ENCODE results near the gene SCGB1D1. TPM values are rescaled to one million over a fixed set of nuclear protein-coding genes. Genes with fewer than 3 reads are reported as not detected.

SCGB1D1 gene
- total and polyA plus RNA-seq, 2 of the 8 experiments (the other 6 are each of a cell fraction or from before 2014, with no cell fraction given), result not detected

- Histone ChIP-seq H4K20me1 (replicated peaks in 1 of 2; ENCODE audit: control insufficient read depth in 1 of 2, insufficient read depth in 2 of 2, low read length in 2 of 2) (no peaks in the 10 kb centered on the region), H3K36me3 (ENCODE audit: control insufficient read depth in 2 of 4, insufficient read depth in 4 of 4, low read length in 3 of 4) (no peaks in the 10 kb centered on the region), H3K23ac (ENCODE audit: insufficient read length) (no peak overlapping the region), H3K18ac (ENCODE audit: extremely low read depth, low read length) (no peak overlapping the region), H3K4ac (replicated peaks; ENCODE audit: insufficient read length, low read depth, low read length) (no peak overlapping the region), H2BK12ac (ENCODE audit: low read depth, low read length) (no peak overlapping the region), H3K14ac (ENCODE audit: insufficient read length) (no peak overlapping the region), H4K91ac (replicated peaks; ENCODE audit: insufficient read length, low read length) (no peak overlapping the region), H2BK120ac (replicated peaks; ENCODE audit: low read depth, low read length) (no peak overlapping the region), H4K5ac (ENCODE audit: insufficient read length, low read depth, low read length) (no peak overlapping the region), H3K9ac (replicated peaks in 1 of 4; ENCODE audit: extremely low read depth in 1 of 4, low read depth in 3 of 4, low read length in 3 of 4) (no peak overlapping the region), H3K23me2 (ENCODE audit: low read depth, low read length) (no peaks in the 10 kb centered on the region), H3K79me2 (ENCODE audit: control insufficient read depth in 1 of 2, insufficient read depth in 2 of 2, low read length in 2 of 2) (no peaks in the 10 kb centered on the region), H3K27ac (ENCODE audit: low read depth, low read length) (no peak overlapping the region), H3K4me3 (ENCODE audit: extremely low read depth in 1 of 4, insufficient read depth in 2 of 4, low read depth in 3 of 4, low read length in 4 of 4) (no peak overlapping the region), H2AFZ (ENCODE audit: low read length) (no peak overlapping the region), H2BK15ac (ENCODE audit: low read length) (no peak overlapping the region), H3K4me1 (replicated peaks in 1 of 4; ENCODE audit: control insufficient read depth in 3 of 4, insufficient read depth in 4 of 4, low read length in 3 of 4) (no peaks in the 10 kb centered on the region), H2BK20ac (ENCODE audit: low read length) (no peak overlapping the region), H3K27me3 (replicated peaks in 1 of 4; ENCODE audit: control insufficient read depth in 3 of 4, extremely low read depth in 1 of 4, insufficient read depth in 3 of 4, low read length in 3 of 4) (no peaks in the 10 kb centered on the region), H4K8ac (ENCODE audit: extremely low read depth, insufficient read depth, low read length) (no peak overlapping the region), H2AK5ac (ENCODE audit: low read depth, low read length) (no peak overlapping the region), H3K4me2 (ENCODE audit: insufficient read depth in 1 of 2, low read depth in 2 of 2, low read length in 2 of 2) (no peak overlapping the region), H3K56ac (replicated peaks; ENCODE audit: insufficient read length, low read depth, low read length) (no peak overlapping the region), H3K79me1 (ENCODE audit: low read depth, low read length) (no peaks in the 10 kb centered on the region), H2BK5ac (ENCODE audit: low read depth, low read length) (no peak overlapping the region), H3K9me3 (ENCODE audit: insufficient read depth in 2 of 2, low read depth in 1 of 2, low read length in 1 of 2) (no peaks in the 10 kb centered on the region)
- DNase-seq (ENCODE audit: low read depth in 1 of 2, low spot score in 2 of 2) (no peak), FAIRE-seq (no peak)
- 80% methylated on average over 7 of the region's 7 CpGs; no CpG with 5 or more reads in 1 of the 2 experiments for WGBS, 2 experiments (ENCODE audit: extremely low coverage in 1 of 2, insufficient coverage in 1 of 2, insufficient read length in 1 of 2, insufficient replicate concordance in 2 of 2, low coverage in 1 of 2, low lambda C conversion rate in 2 of 2, missing lambda C conversion rate in 1 of 2)
- ChIA-PET CTCF (ENCODE audit: partially characterized antibody) (interaction anchor here (0.8 to 4.2 kb wide), 26 partner anchors 8 to 298 kb away, joined by 3 to 35 read pairs (median 4); partner anchors contain the start of genes SCGB1D1, SCGB1D2 and SCGB2A1), POLR2A (ENCODE audit: partially characterized antibody) (no interaction called here)
- TF ChIP-seq SRF (IDR thresholded peaks at IDR 0.05; ENCODE audit: low read depth, low read length) (no peak), CHD2 (IDR thresholded peaks at IDR 0.05; ENCODE audit: low read length) (no peak), EGR1 (IDR thresholded peaks at IDR 0.05; ENCODE audit: borderline replicate concordance, low read depth, low read length) (no peak), RXRA (IDR thresholded peaks at IDR 0.05; ENCODE audit: insufficient read depth, low read depth, low read length) (no peak), HDAC6 (IDR thresholded peaks at IDR 0.05; ENCODE audit: low read depth, low read length) (no peak), MAFK (IDR thresholded peaks at IDR 0.05; ENCODE audit: low read depth, low read length) (no peak), ZNF274 (IDR thresholded peaks at IDR 0.05; ENCODE audit: borderline replicate concordance, extremely low read depth, low read length) (no peak), POU5F1 (IDR thresholded peaks at IDR 0.05; ENCODE audit: low read depth, low read length) (no peak), BACH1 (IDR thresholded peaks at IDR 0.05; ENCODE audit: low read length) (no peak), CBX8 (IDR thresholded peaks at IDR 0.05; ENCODE audit: borderline replicate concordance, low read depth, low read length) (no peak), KDM5A (IDR thresholded peaks at IDR 0.05; ENCODE audit: low read length) (no peak), ATF3 (IDR thresholded peaks at IDR 0.05; ENCODE audit: insufficient read depth, low read depth, low read length) (no peak), PHF8 (conservative IDR thresholded peaks at IDR 0.05; ENCODE audit: low read depth, low read length) (no peak), TEAD4 (IDR thresholded peaks at IDR 0.05; ENCODE audit: low read depth, low read length) (no peak), CEBPB (IDR thresholded peaks at IDR 0.05; ENCODE audit: low read depth, low read length) (no peak), GTF2F1 (IDR thresholded peaks at IDR 0.05; ENCODE audit: borderline replicate concordance, low read depth, low read length) (no peak)
These were observed 17.7 kb upstream of the SCGB1D1 start for GRCh38 chr11:62172294-62172693.

All from H1 (cell line).